GM12875 (cell line): ENCODE results near the gene METTL17.

Experiments
- H3K4me3 ChIP-seq: one replicate; pipeline ENCODE4 v1.5.1; 2011; ENCODE audit warnings: low read depth, low read length, control low read depth
- TF ChIP-seq, protein P1 (sequence below): IDR thresholded peaks from 2 replicates; pipeline ENCODE4 v1.5.1; 2011; ENCODE audit warnings: low read depth, mild to moderate bottlenecking, control low read depth, inconsistent platforms, low read length, moderate library complexity, borderline replicate concordance; ENCODE audit not compliant: insufficient read depth

The METTL17 gene

GRCh38 chr14:21015312-21015711 is 25.5 kb downstream of the METTL17 start:
- H3K4me3 ChIP-seq = no peak overlapping the region
- TF ChIP-seq, protein P1, sequence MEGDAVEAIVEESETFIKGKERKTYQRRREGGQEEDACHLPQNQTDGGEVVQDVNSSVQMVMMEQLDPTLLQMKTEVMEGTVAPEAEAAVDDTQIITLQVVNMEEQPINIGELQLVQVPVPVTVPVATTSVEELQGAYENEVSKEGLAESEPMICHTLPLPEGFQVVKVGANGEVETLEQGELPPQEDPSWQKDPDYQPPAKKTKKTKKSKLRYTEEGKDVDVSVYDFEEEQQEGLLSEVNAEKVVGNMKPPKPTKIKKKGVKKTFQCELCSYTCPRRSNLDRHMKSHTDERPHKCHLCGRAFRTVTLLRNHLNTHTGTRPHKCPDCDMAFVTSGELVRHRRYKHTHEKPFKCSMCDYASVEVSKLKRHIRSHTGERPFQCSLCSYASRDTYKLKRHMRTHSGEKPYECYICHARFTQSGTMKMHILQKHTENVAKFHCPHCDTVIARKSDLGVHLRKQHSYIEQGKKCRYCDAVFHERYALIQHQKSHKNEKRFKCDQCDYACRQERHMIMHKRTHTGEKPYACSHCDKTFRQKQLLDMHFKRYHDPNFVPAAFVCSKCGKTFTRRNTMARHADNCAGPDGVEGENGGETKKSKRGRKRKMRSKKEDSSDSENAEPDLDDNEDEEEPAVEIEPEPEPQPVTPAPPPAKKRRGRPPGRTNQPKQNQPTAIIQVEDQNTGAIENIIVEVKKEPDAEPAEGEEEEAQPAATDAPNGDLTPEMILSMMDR = no peak

DNA sequence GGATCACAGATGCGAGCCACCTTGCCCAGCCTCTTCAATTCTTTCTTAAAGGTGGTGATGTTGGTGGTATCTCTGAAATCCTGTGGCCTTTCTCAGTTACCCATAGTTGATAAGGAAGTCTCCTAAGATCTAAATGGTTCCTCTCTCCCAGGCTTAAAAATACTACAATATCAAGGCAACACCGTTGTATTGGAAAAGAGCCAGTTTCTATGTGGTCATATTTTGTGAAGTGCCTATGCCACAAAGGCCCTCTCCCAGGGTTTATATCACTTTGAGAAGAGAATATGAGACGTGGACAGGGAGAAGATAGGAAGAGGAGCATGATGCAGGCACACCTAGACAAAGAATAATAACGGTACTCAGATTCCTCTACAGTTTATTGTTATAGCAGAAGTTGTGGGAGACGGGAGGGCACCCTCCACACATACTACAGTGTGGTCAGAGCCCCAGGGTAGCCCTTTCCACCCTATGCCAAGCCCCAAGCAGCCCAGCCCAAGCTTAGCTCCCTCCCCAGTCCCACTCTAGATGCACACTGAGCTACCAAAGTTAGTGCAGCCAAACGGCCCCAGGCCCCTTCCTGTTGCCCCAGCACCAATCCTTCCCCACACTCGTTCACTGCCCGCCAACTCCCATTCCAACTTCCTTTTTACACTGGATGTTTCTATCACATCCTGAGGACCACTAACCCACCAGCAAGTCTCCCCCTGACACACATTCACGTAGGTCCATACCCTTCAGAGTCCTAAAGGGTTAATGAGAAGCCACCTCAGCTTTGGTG is 26.8 kb downstream of the METTL17 start:
- H3K4me3 ChIP-seq = no peak overlapping the region
- TF ChIP-seq, protein P1 = no peak

DNA sequence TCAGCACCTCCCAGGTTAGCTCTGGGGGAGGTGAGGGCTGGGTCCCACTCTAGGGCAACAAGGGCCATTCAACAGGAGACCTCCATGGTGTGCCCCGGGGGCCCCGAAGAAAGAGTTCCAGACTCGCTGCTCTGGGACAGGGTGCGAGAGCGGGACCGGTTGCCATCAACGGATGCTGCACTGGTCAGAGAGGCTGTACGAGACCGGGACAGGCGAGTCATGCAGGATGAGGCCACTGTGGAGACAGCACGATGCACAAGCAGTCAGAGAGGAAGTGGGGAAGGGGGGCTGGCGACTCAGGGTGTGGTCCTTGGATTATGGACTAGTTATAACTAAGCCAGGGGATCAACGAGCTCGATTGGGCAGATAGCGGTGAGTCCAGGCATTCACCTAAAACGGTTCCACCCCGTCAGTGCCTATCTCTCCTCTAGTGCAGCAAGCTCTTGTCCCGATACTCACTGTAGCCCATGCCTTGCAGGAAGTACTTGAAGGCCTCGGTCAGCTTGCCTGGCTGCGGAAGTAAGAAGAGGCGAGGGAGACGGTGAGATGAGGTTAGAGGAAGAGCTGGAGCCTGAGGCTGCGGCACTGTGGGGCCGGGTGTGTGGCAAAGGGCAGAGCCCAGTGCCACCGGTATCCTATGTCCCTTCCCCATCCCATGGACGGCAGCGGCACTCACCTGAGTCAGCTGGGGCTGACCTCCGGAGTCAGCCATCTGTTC is 27.9 kb downstream of the METTL17 start:
- TF ChIP-seq, protein P1 = no peak
- no peak overlapping the region for H3K4me3 ChIP-seq

- TF ChIP-seq, protein P1 = no peak
- no peak overlapping the region for H3K4me3 ChIP-seq
Measured at GRCh38 chr14:21018286-21018685, 28.5 kb downstream of the METTL17 start.

- no peak overlapping the region for H3K4me3 ChIP-seq
- TF ChIP-seq, protein P1 = no peak
Measured at GRCh38 chr14:21018781-21019180, 29.0 kb downstream of the METTL17 start.

GRCh38 chr14:21019366-21019765 is 29.6 kb downstream of the METTL17 start:
- no peak overlapping the region for H3K4me3 ChIP-seq
- TF ChIP-seq, protein P1 = no peak
